Right ventricle myocardium inferior (tissue), 1 donor: ENCODE data around the gene RDH16. TPM values are rescaled to one million over a fixed set of nuclear protein-coding genes. Genes with fewer than 3 reads are reported as not detected.
"Not testable (repeated sequence)": the region's sequence is repeated elsewhere in the genome, so short reads cannot be mapped to it uniquely, and the experiment has no call there.

Source experiments
- ATAC-seq: fragments of 200-7000 bp; cut with Tn5 transposase; one replicate; pipeline ENCODE4 v1.9.1; 2020; ENCODE audit warnings: mild to moderate bottlenecking, moderate library complexity
- DNase-seq: peaks from one replicate; pipeline ENCODE4 v3.0.0; 2021; ENCODE audit errors: missing footprints
- intact Hi-C: fragments of 100-400 bp; cut with DNase I; formaldehyde crosslinking; loops from one replicate; pipeline ENCODE4 v1.11.0; 2022
- total RNA-seq: library from RNA; stranded (reverse); fragmentation: NEBNext Ultra II Directional; extraction: Animal tissue kit (Norgen Biotek cat#: 25700); gene quantifications from one replicate; pipeline ENCODE4 v1.2.1, GENCODE V29; 2021
- donor health status: DM: no; HTN: yes; CAD: no; lungs with severe emphysema.

The RDH16 gene
- total RNA-seq, 1 donor from 2014 or later, result not detected

DNA sequence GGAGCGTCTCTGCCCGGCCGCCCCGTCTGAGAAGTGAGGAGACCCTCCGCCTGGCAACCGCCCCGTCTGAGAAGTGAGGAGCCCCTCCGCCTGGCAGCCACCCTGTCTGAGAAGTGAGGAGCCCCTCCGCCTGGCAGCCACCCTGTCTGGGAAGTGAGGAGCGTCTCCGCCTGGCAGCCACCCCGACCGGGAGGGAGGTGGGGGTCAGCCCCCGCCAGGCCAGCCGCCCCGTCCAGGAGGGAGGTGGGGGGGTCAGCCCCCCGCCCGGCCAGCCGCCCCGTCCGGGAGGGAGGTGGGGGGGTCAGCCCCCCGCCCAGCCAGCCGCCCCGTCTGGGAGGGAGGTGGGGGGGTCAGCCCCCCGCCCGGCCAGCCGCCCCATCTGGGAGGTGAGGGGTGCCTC is 6.1 kb upstream of the RDH16 start:
- ATAC-seq, DNase-seq, intact Hi-C loops: not testable (repeated sequence)

DNA sequence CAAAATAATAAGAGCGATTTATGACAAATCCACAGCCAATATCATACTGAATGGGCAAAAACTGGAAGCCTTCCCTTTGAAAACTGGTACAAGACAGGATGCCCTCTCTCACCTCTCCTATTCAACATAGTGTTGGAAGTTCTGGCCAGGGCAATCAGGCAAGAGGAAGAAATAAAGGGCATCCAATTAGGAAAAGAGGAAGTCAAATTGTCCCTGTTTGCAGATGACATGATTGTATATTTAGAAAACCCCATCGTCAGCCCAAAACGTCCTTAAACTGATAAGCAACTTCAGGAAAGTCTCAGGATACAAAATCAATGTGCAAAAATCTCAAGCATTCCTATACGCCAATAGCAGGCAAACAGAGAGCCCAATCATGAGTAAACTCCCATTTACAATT is 4.8 kb upstream of the RDH16 start:
- DNase-seq, ATAC-seq, intact Hi-C loops: not testable (repeated sequence)

GRCh38 chr12:56958422-56958821 is 1.0 kb upstream of the RDH16 start:
- DNase-seq (no peak), ATAC-seq (no peak)
- intact Hi-C loops, result no loop called here

GRCh38 chr12:56955631-56956256 is 1.7 kb downstream of the RDH16 start:
- intact Hi-C loops, result no loop called here
- DNase-seq (no peak), ATAC-seq (no peak)

DNA sequence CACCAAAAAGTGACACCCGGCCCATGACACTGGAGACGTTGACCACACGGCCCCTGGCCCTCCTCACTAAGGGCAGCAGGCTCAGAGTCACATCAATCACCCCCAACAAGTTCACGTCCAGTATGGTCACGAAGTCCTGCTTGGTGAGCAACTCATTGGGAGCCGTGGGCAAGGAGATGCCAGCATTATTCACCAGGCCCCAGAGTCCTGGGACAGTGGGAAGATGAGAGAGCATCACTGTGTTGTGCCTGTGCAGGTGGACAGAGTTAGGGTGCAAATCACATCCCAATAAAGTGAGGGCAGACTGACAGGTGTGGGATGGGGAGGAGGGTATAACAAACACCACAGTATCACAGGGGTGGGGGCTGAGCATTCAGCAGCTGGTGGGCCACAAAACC is 2.5 kb downstream of the RDH16 start:
- DNase-seq (no peak), ATAC-seq (no peak)
- intact Hi-C loops, result no loop called here

- no peak for ATAC-seq
These were observed 3.1 kb downstream of the RDH16 start for GRCh38 chr12:56954057-56954957.

GRCh38 chr12:56953314-56953713 is 4.1 kb downstream of the RDH16 start:
- DNase-seq, result no peak
- intact Hi-C loops, result no loop called here
- ATAC-seq, result no peak

More at GRCh38 chr12:56954057-56954957, 3.1 kb downstream of the RDH16 start:
- intact Hi-C loops, result no loop called here
- no peak for DNase-seq

DNA sequence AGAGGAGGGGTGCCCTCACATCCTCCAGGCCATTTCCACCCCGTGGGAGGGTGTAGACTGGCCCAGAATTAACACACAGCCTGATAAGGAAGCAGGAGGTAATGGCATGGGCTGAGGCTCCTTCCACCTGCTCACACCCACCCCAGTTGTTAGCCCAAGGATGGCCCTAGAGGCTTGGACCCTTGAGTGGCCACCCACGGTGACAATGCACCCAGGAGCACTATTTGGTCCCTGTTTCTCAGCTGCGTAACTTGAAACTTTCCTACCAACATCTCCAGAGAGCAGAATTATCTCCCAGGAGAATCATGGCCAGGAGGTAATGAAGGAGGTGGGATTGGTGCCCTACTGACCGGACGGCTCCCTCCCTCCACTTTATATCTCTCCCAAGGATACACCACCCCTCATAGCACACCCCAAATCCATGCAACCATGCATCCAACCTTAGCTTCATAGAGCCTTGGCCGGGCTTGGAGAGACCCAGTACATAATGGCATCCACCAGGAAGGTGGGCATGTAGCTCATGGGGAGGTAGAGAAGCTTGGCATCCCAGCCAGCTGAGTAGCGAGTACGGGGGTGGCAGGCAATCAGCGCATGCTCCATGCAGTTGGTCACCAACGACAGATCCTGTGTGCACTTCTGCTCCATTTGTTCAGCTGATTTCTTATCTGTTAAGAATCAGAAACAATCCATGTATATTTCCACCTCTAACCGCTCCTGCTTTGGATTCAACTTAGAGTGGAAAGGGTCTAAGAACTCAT is 5.6 kb downstream of the RDH16 start:
- no peak for ATAC-seq
- intact Hi-C loops, result no loop called here
- no peak for DNase-seq

DNA sequence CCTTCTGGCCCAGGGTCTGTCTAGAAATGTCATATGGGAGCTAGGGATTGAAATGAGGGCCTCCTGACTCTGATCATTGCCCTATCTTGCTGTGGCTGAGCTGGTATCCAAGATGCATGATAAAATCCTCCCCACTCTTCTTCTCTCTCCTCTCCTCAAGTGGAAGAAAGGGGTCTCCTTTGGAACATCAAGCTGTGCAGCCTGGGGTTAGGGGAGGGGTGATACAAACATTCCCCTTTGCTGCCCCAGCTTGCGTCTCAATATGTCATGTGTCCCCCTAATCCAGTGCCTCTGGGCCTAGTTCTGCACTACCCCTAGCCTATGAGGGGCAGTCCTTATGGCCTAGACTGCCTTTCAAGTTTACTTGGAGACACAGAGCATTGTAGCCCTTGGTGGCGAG is 8.5 kb downstream of the RDH16 start:
- DNase-seq, result no peak
- intact Hi-C loops, result no loop called here

DNA sequence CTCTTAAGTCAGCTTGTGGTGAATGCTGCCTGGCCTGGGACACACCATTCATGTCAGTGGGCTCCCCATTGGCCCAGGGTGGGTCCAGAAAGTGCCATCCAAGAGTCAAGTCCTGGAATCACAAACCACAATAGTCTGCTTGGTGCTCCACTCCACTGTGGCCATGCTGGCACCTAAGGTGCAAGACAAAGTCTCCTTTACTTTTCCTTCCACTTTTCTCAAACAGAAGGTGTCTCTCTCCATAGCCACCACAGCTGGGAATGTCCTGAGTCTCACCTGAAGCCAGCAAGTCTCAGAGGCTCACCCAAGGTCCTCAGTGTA is 9.0 kb downstream of the RDH16 start:
- intact Hi-C loops, result no loop called here
- ATAC-seq, result no peak
- no peak for DNase-seq

More for the DNA sequence above, 8.5 kb downstream of the RDH16 start:
- ATAC-seq, result no peak

GRCh38 chr12:56947633-56948456 is 9.6 kb downstream of the RDH16 start:
- no peak for ATAC-seq
- DNase-seq, result no peak
- intact Hi-C loops, result loop anchor here (1.0 kb wide), 1 partner anchor 53 kb away; no protein-coding TSS in a partner anchor

GRCh38 chr12:56943878-56944277 is 13.5 kb downstream of the RDH16 start:
- intact Hi-C loops, result no loop called here
- no peak for ATAC-seq
- DNase-seq, result no peak

DNA sequence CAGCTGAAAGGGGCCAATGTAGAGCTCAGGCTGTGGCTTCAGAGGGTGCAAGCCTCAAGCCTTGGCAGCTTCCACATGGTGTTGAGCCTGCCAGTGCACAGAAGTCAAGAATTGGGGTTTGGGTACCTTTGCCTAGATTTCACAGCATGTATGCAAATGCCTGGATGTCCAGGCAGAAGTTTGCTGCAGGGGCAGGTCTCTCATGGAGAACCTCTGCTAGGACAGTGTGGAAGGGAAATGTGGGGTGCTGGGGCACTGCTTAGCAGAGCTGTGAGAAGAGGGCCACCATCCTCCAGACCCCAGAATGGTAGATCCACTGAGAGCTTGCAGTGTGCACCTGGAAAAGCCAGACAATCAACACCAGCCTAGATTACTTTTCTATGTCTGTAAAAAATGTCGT is 14.0 kb downstream of the RDH16 start:
- DNase-seq, ATAC-seq, intact Hi-C loops: not testable (repeated sequence)

DNA sequence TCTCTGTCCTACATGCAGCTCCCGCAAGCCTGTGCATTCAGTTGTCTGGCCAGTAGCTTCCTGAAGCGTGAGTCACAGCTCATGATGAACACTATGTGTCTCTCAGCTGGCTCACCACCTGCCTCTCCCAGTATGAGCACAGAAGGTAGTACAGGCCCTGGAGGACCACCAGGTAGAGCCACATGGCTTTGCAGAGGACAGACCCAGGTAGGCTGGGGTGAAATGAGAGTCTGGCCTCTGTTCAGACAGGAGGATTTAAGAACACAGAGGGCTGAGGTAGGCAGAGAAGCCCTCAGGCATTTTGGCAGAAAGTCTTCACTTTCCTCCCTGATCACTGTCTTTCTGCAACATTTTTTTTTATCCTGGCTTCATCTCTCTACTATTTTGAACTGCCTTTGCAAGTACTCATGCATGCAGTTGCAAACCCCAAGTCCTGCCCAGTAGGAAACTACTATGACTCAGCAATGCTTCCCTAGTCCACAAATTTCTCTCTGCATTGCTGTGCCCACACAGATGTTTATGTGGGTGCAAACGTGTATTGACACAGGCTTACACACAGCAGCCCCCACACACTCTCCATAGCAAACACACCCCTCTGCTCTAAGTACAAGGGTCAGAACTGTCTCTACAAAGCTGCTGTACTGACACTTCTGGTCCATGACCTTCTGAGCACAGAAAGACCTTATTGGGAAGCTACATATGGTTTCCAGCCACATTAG is 15.9 kb downstream of the RDH16 start:
- no peak for ATAC-seq
- intact Hi-C loops, result no loop called here
- no peak for DNase-seq

DNA sequence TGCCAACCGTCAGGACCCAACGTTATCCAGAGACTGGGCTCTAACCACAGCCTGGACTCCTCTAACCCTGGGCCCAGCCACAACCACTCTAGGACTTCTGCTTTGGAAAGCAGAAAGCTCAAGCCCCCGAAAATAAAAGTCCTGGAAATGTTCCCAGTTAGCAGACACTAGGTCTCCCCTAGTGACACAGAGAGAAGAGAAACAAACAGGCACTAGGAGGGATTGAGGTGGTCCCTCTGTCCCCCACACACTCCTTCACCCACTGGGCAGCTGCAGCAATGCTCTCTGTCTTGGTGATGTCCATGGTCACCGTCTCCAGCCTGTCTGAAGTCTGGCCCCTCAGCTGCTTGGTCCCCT is 16.5 kb downstream of the RDH16 start:
- ATAC-seq, intact Hi-C loops, DNase-seq: not testable (repeated sequence)

DNA sequence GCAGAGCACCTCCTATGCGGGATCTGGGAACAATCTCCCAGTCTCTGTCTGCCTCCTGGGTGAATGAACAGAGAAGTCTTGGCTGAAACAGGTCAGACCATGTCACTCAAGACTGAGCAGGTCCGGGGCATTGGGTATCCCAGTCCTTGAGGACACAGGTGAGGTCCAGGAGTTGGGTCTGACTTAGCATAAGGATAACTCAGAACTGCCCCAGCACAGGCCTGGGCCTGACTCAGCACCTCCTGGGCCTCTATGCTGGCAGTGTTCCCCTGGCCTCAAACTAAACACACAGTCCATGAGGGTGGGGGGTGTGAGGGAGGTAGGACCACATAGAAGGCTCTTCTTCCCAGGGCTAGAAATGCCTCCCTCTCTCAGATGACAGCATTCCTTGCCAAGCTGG is 21.7 kb downstream of the RDH16 start:
- intact Hi-C loops, result no loop called here
- no peak for ATAC-seq
- no peak for DNase-seq

- DNase-seq (no peak), ATAC-seq (no peak)
- intact Hi-C loops, result no loop called here
These were observed 22.3 kb downstream of the RDH16 start for GRCh38 chr12:56935157-56935556.
